Measurements from ENCODE around the gene ARMS2.

- TF ChIP-seq CTCF (conservative IDR thresholded peaks at IDR 0.05; ENCODE audit: low read depth, low read length), result no peak
- no peak for TF ChIP-seq EZH2 (IDR thresholded peaks at IDR 0.05; ENCODE audit: low read length, unreplicated experiment)
Measured at GRCh38 chr10:122497241-122497640, 42.8 kb downstream of the ARMS2 start.
